Measurements from ENCODE around the gene PPARA.

The PPARA gene

GRCh38 chr22:46212195-46212594 lies 61.9 kb downstream of the PPARA start:
- no peak for DNase-seq (ENCODE audit: low read depth)

DNA sequence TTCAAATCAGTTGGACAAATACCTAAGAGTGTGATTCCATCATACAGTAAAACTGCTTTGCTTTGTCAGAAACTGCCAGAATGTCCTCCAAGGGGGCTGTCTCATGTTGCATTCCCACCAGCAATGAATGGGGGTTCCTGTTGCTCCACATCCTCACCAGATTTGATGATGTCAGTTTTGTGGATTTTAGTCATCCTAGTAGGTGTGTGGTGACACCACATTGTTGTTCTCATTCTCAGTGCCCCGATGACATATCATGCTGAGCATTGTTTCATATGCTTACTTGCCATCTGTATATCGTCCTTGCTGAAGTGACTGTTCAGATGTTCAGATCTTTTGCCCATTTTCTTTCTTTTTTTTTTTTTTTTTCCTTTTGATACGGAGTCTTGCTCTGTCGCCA lies 62.7 kb downstream of the PPARA start:
- no peak for DNase-seq (ENCODE audit: low read depth)

DNA sequence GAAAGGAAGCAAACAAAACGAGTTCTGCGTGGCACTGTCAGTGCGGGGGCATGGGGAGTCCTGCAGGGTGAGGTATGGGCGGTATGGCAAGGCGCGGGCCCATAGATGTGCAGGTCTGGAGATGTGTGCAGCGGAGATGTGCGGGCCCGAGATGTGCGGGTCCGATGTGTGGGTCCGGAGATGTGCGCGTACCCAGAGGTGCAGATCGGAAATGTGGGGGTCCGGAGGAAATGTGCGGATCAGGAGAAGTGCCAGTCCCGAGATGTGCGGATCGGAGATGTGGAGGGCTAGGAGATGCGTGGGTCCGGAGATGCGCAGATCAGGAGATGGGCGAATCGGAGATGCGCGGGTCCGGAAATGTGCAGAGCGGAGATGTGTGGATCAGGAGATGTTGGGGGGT lies 63.8 kb downstream of the PPARA start:
- no peak for DNase-seq (ENCODE audit: low read depth)

DNA sequence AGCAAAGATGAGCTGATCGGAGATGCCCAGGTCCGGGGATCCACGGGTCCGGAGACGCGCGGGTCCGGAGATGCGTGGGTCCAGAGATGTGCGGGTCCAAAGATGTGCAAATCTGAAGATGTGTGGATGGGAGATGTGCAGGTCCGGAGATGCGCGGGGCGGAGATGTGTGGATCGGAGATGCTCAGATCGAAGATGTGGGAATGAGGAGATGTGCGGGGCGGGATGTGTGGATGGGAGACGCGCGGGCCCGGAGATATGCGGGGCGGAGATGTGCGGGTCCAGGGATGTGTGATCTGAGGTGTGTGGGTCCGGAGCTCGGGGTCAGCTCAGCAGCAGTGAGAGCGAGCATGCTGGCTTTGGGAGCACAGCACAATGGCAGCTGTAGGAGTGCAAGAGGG lies 64.3 kb downstream of the PPARA start:
- no peak for DNase-seq (ENCODE audit: low read depth)

DNA sequence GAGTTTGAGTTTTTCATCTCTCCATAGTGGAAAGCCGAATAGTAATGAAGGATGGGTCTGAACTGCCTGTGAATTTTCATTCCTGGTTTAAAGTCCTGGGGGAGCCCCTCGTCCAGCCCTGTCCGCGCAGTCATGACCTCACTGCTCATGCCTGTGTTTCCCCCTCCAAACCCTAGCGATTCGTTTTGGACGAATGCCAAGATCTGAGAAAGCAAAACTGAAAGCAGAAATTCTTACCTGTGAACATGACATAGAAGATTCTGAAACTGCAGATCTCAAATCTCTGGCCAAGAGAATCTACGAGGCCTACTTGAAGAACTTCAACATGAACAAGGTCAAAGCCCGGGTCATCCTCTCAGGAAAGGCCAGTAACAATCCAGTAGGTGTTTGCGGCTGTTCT lies 69.3 kb downstream of the PPARA start:
- no peak for DNase-seq (ENCODE audit: low read depth)

GRCh38 chr22:46220921-46221320 lies 70.6 kb downstream of the PPARA start:
- no peak for DNase-seq (ENCODE audit: low read depth)

- DNase-seq (ENCODE audit: low read depth), result no peak
Measured at GRCh38 chr22:46224044-46224897, 73.9 kb downstream of the PPARA start.

DNA sequence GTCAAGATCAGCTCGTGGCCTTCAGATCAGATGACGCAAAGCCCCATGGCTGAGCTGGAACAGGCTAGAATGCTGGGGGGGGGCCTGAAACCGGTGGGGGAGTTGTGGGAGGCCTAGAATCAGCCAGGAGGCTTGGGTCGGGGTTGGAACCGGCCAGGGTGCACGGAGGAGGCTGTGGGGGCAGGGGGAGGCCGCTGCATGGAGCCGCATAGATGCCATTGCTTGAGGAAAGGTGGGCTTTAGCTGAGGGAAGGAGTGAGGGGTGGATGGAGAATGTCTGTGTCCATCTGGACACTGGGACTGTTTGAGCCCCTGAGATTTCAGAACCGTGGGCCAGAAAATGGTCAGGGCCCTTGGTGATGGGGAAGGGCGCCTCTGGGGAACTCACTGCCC lies 74.6 kb downstream of the PPARA start:
- no peak for DNase-seq (ENCODE audit: low read depth)

DNA sequence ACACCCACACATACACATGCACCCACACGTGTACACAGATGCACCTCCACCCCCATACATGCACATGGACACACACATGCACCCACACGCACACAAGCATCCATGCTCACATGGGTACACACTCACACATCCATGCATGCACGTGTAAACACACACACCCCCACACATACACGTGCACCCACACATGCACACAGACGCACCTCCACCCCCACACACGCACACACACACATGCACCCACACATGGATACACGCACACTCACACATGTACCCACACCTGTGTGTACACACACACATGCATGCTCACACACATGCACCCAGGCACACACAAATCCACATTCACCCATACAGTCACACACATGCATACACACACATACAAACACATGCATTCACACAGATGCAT lies 75.3 kb downstream of the PPARA start:
- no peak for DNase-seq (ENCODE audit: low read depth)

DNA sequence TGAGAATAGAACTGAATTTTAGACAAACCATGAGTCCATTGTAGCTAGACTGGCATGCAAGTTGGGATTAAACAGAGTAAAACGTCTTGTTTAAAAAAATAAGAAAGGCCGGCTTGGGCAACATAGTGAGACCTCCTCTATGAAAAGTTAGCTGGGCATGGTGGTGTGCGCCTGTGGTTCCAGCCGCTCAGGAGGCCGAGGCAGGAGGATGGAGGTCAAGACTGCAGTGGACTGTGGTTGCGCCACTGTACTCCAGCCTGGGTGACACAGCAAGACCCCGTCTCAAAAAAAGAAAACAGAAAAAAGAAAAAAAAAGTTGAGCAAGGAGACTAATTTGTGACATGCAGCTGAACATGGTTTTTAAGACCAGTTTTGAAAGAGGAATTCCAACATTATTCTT lies 76.3 kb downstream of the PPARA start:
- no peak for DNase-seq (ENCODE audit: low read depth)

DNA sequence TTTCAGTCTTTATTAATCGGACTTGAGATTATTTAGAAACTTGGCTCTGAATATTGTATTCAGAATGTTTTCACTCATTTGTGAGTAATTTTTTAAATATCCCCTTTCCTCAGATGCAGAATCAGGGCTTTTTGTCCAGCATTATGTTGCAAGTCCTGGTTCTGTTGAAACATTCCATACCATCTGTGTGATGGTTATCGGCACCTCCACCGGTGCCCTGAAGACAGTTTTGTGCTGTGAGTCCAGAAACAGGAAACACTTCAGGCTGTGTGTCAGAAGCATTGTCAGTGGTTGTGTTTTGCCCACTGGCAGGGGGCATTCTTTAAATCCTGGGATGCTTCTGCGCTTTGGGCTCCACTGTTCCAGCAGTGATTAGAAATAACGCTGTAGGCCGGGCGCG lies 79.4 kb downstream of the PPARA start:
- no peak for DNase-seq (ENCODE audit: low read depth)

GRCh38 chr22:46230262-46230901 lies 80.1 kb downstream of the PPARA start:
- no peak for DNase-seq (ENCODE audit: low read depth)

DNA sequence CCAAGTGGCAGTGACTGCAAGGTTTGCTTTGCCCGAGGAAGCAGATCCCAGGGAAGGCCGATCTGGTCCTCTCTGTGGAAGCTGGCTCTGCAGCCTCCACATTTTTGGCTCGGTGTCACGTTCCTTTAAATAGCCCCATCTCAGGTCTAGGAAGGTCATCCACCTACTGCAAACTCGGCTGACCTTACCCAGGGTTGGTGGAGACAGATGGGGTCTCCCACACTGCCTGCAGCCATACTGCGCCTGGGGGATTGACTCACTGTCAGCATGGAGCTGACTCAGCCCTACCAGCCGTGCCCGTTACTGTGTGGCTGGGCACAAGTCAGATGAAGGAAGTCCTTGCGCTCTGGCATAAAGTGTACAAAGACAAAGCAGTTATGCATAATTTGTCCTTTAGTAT lies 82.9 kb downstream of the PPARA start:
- DNase-seq (ENCODE audit: low read depth), result no peak

DNA sequence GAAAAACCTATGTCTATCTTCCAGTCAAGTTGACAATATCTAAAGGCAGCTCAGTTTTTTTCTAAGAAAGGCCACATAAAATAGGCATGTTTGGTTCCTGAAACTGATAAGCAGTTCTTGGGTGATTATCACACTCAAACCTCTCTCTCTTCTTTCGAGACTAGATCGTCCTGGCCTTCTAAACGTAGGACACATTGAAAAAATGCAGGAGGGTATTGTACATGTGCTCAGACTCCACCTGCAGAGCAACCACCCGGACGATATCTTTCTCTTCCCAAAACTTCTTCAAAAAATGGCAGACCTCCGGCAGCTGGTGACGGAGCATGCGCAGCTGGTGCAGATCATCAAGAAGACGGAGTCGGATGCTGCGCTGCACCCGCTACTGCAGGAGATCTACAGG lies 84.6 kb downstream of the PPARA start:
- no peak for DNase-seq (ENCODE audit: low read depth)

DNA sequence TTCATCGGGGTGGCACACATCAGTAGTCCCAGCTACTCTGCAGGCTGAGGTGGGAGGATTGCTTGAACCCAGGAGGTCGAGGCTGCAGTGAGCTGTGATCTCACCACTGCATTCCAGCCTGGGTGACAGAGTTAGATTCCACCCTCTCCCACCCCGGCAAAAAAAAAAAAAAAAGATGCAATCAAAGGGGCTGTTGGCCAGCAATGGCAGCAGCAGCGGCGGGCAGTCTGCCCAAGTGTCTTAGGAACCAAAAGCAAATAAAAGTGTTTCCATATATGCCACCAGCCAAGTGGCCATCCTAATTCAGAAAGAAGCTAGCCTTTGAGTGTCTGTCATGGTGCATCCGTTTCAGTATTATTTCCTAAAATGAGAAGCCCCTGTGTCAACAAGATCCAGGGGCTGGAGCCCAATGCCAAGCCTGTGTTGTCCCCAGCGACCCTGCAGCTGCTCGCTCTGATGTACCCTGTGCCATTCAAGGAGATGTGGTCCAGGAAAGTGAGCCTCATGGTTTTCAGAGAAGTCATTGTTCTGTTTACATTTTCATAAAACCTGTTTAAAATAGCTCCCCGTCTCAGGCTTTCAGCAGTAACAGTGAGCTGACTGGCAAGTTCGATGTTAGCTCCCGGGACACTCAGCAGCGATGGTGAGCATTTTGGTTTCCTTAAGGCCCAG lies 87.3 kb downstream of the PPARA start:
- DNase-seq (ENCODE audit: low read depth), result no peak

- DNase-seq (ENCODE audit: low read depth), result no peak
Measured at GRCh38 chr22:46238541-46238940, 88.2 kb downstream of the PPARA start.

DNA sequence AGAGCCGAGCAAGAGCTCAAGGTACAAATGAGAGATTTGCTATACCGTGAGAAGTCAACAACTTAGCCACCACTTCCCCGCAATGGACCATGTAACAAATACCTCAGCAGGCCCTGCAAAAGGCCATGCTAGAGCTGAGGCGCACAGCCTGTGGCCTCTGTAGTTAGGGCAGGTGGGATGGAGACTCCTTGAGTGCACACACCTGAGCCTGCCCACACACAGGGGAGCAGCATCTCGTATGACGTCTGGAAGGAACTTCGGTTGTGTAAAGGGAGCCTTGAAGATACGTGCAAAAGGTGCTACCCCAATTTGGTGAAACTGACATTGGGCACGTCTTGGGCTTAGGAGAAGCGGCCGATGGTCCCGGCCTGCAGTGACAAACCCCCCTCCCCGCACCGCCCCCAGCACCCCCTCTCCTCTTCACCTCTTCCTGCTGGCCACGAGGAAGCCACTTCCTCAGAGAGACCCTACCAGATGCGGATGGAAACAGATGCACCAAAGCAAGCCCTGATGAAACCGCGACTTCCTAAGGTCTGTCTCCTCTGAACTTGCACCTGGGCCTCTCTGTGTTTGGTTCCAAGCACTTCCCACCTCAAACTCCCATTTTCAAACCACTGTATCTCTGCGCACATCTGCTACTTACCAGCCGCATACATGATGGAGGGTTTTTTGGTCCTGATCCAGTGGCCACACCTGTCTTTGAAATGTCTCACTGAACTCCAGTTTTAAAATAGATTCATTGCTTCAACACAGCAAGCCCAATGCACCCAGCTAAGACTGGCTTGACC lies 89.1 kb downstream of the PPARA start:
- DNase-seq (ENCODE audit: low read depth), result peak; percentile 43

DNA sequence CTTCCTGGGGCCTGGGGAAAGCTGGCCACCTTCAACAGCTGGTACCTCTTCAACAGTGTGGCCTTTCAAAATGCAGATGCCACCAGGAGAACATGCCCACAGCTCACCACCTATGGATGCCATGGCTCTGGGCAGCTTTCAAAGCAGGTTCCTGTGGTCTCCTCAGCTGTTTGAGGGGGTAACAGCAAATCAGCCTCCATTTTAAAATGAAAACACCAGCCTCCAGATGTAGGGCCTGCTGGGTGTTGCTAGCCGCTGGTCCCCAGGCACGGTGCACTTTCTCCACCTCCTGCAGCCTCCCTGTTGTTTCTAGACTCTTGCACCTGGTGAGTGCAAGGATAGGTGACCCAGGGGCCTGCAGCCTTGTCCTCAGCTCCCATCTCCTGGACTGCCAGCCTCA lies 89.7 kb downstream of the PPARA start:
- DNase-seq (ENCODE audit: low read depth), result no peak

- no peak for DNase-seq (ENCODE audit: low read depth)
Measured at GRCh38 chr22:46240506-46240905, 90.2 kb downstream of the PPARA start.

DNA sequence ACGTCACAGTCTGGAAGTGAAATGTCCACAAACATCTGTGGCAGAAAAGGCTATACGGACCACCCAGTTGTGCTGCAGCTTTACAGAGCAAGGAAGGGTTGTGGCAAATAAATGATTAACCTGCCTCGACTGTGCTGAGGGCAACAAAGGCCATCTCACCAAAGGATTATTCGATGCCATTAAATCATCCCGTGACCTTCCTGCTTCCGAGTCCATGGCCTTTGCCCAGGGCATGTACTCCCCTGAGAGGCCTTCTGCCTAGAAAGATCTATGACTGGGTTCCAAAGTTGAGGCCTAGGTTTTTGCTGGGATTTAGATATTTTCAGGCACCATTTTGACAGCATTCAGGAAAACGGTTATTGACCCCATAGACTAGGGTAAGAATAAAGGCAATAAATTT lies 90.6 kb downstream of the PPARA start:
- no peak for DNase-seq (ENCODE audit: low read depth)

DNA sequence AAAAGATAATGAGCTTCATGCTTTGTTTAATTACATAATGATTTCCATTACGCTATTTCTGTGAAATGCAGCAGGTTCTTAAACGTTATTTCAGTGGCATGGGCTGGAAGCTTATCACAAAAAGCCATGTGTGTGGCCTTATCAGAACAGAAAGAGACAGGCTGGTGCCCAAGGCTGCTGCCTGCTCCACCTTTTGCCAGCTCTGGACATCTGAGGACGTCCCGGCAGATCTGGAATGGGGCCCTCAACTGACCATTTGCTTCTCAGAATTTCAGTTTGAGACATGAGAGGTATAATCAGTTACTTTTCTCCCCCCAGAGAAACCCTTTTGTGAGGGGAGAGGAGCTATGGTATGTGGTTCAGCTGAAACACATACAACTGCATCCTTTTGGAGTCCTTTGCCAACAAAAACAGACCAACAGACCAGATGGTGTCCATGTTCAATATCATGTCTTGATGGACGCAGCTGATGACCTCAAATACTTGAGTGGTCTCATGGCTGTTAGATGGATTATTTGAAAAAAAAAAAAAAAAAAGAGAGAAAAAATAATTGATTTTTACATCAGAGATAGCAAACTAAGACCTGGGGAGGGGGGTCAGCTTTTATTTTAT lies 91.2 kb downstream of the PPARA start:
- peak; percentile 70 for DNase-seq (ENCODE audit: low read depth)

DNA sequence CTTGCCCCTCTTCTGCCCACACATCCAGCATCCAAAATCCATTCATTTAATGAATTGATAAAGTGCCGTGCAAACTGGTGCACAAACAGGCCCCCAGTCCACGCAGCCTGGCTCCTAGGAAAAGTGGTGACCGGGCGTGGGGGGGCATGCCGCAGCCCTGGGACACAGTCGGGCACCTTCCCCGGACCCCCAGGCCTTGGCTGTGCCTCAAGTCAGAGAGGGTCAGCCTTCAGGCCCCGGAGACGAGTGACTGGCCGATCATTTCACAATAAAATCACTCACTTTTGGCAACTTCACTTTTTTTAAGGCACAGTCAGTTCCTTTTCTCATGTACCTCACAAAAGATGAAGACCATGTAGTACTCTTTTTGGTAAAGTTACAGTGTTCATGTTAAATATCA lies 91.8 kb downstream of the PPARA start:
- DNase-seq (ENCODE audit: low read depth), result no peak

Data from CMK (cell line).